Sciatic nerve (tissue), 2 donors: ENCODE results near the gene ATG5. TPM values are rescaled to one million over a fixed set of nuclear protein-coding genes. Genes with fewer than 3 reads are reported as not detected.

ENCODE experiments used
- ATAC-seq: fragments of 200-7000 bp; cut with Tn5 transposase; one replicate; pipeline ENCODE4 v1.9.1; 2020; ENCODE audit warnings: mild to moderate bottlenecking, moderate library complexity
- DNase-seq: peaks from one replicate; pipeline ENCODE4 v3.0.0-alpha.2; 2020; ENCODE audit warnings: low spot score
- intact Hi-C: fragments of 100-400 bp; cut with DNase I; formaldehyde crosslinking; loops from one replicate; pipeline ENCODE4 v1.14.2; 2022
- total RNA-seq: library from RNA; stranded (reverse); fragmentation: NEBNext Ultra II Directional; extraction: Animal tissue kit (Norgen Biotek cat#: 25700); gene quantifications from one replicate; pipeline ENCODE4 v1.2.1, GENCODE V29; 2021
- donor health status: DM: no; HTN: no; CAD: no.
- donor health status: DM: no; HTN: no; CAD: no.

Gene ATG5
- total RNA-seq, 1 donor from 2014 or later = 27.8 TPM

- no peak for DNase-seq
- ATAC-seq = no peak
- intact Hi-C loops = no loop called here
Measured at GRCh38 chr6:106194949-106195921, 130.3 kb downstream of the ATG5 start.

- ATAC-seq (no peak), DNase-seq (no peak)
- intact Hi-C loops = no loop called here
Measured at GRCh38 chr6:106192824-106193223, 132.7 kb downstream of the ATG5 start.

DNA sequence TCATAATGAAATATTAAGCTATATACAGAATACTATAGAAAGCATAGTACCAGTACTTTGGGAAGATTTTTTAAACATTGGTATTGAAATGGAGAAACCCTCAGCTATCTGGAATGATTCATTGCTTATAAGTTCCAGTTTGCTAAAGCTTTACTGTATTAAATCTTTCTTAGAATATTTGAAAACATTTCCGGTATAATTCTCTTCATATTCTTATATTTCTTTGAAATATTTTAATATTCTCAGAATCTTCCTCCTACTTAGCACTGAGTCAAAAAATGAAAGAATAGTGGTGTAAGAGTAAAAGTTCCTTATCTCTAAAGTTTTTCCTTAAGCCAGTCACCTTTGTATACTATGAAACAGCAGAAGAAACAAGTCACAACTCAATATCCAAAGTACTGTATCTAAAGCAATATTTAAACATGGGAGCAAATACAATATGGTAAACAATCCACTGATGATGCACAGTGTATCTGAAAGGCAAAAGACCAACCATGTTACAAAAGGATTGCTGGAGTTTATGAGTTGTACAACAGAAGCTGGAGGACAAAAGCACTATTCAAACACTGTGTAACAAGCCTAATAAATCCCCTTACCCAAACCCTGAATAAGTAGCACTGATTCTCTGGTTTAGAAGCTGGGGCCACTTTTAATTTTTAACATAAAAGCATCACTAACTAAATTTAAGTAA, 137.3 kb downstream of the ATG5 start:
- no peak for ATAC-seq
- DNase-seq = no peak
- intact Hi-C loops = no loop called here

DNA sequence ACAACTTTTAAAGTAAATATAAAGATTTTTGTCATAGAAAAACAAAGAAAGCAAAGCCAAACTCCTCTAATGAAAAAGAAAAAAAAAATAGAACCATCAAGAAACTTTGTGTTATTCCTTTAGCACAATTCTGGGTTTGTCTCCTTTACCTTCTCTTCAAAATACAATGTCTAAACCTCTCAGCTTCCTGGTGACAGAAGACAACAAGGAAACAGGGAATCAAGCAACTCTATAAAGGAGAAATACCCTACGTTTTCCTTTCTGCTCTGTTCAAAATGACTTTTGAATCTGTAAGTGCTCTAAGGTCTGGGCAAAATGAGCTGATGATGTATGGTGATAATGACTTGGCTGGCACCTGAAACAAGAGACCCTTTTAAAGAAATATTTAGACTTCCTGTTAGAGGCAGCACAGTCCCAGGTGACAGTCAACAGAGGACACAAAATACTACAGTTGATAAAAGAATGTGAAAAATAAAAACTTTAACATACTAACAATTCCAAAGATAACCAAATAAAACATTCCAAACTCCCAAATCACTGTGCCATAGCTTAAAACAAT, 138.1 kb downstream of the ATG5 start:
- intact Hi-C loops = no loop called here
- ATAC-seq = no peak

GRCh38 chr6:106186714-106187113, 138.8 kb downstream of the ATG5 start:
- no peak for ATAC-seq
- DNase-seq = no peak
- intact Hi-C loops = no loop called here

More for the DNA sequence above, 138.1 kb downstream of the ATG5 start:
- no peak for DNase-seq

GRCh38 chr6:106186172-106186571, 139.4 kb downstream of the ATG5 start:
- ATAC-seq (no peak), DNase-seq (no peak)
- intact Hi-C loops = no loop called here

GRCh38 chr6:106185615-106186014, 139.9 kb downstream of the ATG5 start:
- intact Hi-C loops = no loop called here
- ATAC-seq = no peak
- DNase-seq = no peak

GRCh38 chr6:106184629-106185028, 140.9 kb downstream of the ATG5 start:
- no peak for DNase-seq
- ATAC-seq = no peak
- intact Hi-C loops = no loop called here

DNA sequence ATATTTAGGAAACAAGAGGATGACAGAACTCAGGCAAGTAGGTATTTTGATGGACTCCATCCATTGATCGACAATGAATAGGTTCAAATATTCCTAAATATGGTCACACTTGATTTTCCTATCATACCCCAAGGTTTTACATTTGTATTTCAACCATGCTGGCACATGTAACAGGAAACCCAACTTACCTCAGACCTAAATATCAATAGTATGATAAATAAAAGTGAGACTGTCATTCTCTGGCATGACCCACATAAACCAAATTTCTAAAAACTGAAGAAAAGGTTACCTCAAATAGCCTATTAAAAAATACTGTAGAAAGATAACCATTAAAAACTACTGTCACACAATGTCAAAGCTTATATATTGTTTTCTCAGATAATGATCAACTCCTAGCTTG, 142.1 kb downstream of the ATG5 start:
- intact Hi-C loops = no loop called here
- ATAC-seq (no peak), DNase-seq (no peak)

- intact Hi-C loops = no loop called here
- DNase-seq (no peak), ATAC-seq (no peak)
Measured at GRCh38 chr6:106182455-106182854, 143.1 kb downstream of the ATG5 start.

DNA sequence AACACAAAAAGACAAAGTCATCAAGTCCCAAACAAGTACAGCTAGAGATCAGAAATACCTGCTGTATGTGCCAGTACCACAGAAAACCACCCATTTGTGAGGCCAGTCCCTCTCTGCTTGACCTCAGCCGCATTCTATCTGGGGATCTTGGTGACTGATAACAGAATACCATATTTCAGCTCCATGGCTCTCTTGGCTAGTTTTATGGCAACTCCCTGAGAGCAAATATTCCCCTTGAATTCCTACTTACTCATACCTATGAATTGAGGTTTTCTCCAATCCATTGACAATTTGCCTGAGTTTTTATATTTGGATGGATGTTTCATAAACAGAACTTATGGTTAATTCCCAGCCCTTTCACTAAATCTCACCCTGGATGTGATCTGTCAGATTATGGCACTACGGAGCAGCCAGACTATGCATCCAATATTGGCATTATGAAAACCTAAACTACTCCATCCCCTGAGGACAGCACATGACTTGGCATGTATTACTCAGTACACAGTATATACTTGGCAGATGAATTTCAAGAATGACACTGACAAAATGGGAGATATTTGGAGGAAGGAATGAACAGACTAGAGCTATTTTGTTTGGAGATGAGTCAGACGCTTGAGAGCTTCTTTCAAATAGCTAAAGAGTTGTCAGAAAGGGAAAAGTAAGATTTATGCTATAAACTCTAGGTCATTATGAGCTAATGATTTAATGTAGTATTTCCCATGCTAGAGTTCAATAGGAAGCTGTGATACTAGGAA, 143.7 kb downstream of the ATG5 start:
- ATAC-seq = no peak
- no peak for DNase-seq
- intact Hi-C loops = no loop called here

DNA sequence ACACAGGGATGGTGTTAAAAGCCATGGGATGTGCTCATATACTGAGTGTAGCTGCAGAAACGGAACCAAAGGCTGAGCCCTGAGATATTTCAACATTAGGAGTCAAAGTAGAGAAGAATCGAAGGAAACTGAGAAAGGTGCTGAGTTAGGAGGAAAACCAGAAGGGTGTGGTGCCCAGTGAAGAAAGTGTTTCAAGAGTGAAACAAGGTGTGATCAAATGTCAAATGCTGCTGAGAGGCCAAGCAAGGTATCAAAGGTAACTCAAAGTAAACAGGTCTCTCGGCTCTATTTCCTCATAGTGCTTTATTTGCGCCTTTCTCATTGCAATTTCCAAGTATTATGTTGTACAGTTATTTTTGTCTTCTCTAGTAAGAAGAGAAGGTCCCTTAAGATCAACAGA, 145.4 kb downstream of the ATG5 start:
- intact Hi-C loops = no loop called here
- DNase-seq = no peak
- ATAC-seq = no peak

DNA sequence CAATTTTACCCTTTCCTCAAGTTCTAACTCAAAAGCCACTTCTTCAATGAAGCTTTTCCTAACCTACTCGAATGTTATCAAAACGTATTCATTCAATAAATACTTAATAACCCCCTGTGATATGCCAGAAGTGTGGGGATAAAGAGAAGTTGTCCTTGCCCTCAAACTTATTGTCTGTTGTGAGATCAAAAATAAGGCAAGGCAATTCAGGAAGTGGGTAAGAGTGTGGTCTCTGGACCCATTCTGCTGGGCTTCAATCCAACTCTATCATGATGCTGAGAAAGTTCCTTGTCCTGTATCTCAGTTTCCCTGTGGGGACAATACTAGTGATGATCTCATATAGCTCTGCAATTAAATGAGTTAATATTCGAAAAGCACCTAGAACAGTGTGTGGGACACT, 146.7 kb downstream of the ATG5 start:
- no peak for DNase-seq
- ATAC-seq = no peak
- intact Hi-C loops = no loop called here

DNA sequence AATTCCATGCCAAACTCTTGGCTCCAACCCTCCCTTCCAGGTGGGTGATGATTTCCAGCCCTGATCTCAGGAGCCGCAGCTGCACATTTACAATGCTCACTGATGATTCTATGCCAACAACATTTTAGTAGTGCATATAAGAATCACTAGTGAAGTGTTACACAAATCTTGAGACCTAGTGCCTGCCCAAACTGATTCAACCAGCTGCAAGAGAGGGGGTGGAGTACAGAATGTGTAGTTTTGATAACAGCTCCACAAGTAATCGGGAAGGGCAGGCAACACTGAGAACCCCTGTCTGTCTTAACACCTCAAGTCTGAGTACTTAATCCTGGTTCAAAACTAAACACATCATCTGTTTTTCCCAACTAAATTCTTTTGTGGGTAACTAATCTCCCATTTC, 147.8 kb downstream of the ATG5 start:
- intact Hi-C loops = no loop called here
- DNase-seq (no peak), ATAC-seq (no peak)

DNA sequence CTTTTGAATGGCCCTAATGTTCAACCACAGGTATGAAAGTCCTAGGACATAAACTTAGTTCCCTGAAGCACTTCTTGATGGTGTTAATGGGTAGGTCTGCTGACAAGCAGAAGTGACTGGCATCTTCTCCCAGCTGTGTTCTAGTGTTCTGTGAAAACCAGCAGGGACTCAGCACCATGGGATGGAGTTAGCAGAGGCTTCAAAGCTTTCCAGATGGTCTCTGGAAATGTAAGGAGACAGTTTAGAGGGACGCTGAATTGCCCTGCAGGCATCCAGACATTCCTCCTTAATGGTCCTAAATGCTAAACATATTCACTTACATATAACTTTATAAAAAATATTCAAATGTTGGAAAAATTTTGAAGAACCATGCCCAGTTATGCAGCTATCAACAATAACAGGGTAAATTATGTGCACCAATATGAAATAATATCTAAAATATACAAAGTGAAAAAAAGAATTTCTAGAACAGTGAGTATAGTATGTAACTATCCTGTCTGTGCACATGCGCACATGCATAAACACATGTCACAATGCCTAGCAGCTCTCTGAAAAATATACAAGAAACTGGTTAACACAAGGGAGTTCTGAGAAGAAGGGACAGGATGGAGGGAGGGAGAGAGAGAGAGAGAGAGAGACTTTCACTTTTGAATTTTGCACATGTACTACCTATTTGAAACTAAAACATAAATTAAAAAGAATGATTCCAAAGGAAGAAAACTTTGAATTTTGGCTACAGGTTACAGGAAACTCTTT, 152.3 kb downstream of the ATG5 start:
- intact Hi-C loops = no loop called here
- DNase-seq = no peak
- no peak for ATAC-seq

GRCh38 chr6:106170030-106170791, 155.3 kb downstream of the ATG5 start:
- DNase-seq (no peak), ATAC-seq (no peak)
- intact Hi-C loops = no loop called here

GRCh38 chr6:106169517-106169916, 156.0 kb downstream of the ATG5 start:
- DNase-seq = no peak
- intact Hi-C loops = no loop called here
- no peak for ATAC-seq
